ENCODE measurements around the gene RELCH.

Gene RELCH

DNA sequence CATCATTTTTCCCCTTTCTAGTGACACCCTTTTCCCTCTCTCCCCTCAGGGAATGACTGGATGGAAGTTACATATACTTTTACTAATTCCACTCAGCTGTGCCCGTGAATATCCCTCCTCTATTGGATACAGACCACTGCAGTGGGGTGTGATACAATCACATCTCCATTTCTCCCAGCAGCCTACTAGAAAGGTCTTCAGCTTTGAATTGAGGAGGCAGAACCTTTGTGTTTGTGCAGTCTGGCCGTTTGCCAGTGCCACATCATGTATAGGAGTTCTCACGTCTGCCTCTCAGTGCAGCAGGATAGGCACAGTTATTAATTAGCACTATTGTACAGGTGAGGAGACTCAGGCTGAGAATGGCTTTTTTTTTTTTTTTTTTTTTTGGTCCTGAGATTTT lies 154.4 kb downstream of the RELCH start:
- DNase-seq (ENCODE audit: low read depth): no peak

DNA sequence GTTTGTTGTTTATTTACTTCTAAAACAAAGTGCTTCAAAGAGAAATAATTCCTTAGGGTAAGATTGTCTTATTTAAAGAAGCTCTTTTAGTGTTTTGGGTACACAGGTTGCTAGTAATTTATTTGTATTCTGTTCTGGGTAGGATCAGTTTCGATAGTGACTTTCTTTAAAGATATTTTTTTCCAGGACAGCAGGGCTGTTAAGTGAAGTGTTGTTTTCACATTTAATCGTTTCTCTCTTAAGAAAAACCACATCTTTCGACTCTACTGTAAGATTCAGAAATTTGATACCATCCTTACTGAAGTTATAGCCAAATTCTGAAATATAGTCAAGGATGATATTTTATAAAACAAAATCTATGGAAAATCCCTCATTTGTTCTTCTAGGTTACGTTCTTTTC lies 155.8 kb downstream of the RELCH start:
- DNase-seq (ENCODE audit: low read depth): no peak

DNA sequence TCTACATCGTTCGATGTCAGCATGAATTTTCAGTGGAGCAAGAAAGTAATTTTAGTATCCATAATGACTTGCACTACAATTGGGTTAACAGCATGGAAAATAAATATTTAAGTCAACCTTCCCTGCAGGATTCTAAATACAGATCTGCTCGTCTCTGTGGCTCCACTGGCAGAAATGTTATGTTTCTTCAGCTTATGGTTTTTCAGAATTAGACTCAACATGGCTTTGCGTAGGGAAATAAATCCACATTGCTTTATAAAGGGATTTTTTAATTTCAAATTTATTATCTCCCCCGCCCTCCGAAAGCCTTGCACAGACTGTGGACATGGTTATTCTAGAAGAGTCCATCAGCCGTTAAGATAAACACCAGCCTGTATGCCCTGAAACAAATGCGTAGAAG lies 156.3 kb downstream of the RELCH start:
- DNase-seq (ENCODE audit: low read depth): no peak

DNA sequence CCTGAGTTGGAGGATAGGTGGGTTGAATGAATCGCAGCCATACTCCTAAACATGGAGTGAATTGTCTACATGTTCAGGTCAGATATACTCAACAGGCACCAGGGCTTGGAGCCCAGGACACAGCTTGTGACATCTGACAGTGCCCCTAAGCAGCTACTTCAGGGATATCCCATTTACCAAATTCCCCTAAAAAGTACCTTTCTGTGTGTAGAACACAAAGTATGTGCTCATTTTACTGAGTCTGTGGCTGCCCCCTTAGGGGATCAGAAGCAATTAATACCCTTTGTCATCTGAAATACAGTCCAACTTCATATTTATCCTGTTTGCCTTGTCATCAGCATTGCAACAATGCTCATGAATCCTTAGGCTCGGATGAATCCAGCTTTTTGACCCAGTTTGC lies 158.9 kb downstream of the RELCH start:
- no peak for DNase-seq (ENCODE audit: low read depth)

DNA sequence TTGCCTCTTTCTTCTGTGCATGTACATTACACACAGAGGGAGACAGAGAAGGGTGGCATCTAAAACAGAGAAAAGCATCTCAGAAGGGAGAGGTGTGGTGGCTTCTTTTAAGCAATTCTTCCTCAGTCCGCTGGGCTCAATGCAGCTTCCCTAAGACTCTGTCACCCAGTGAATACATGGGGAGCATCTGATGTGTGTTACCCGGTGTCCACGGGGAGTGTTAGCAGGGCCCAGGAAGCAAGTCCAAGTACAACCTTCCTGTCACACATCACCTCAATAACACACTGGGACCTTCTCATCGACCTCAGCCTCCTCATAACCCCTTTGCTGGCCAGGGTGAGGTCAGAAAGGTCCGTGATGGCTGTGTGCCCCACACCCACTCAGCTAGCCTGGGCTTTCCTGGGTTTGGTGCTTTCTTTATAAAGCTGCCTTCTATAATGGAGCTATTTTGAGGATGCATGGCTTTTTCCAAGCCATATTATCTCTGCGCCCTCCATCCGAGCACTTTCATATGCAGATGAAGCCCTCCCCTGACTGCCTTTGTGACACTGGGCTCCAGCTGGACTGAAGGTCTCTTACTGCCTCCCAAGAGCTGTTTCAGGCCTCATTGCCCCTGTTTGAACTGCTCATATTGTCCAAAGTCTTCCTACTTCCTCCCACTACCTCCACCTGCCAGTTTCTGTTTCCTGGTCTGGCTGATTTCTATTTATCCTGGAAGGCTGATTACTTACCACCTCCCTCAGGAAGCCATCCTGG lies 159.5 kb downstream of the RELCH start:
- no peak for DNase-seq (ENCODE audit: low read depth)

DNA sequence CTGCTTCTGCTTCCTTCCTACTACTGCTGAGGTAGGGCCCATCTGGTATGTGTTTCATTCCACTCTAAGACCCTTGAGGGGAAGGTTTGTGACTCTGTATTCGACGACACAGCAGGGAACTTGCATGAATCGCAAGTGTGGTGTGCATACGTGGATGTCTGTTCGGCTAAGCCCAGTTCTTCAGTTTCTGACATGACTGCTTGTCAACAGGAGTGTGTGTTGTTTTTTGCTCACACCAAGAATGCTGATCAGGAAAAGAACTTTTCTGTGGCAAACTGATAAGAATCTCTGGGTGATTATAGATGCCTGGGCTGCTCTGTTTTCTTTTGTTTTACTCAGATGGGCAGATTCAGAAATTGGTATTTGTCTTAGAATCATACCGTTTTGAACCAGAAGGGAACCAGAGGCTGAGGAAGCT lies 160.0 kb downstream of the RELCH start:
- no peak for DNase-seq (ENCODE audit: low read depth)

DNA sequence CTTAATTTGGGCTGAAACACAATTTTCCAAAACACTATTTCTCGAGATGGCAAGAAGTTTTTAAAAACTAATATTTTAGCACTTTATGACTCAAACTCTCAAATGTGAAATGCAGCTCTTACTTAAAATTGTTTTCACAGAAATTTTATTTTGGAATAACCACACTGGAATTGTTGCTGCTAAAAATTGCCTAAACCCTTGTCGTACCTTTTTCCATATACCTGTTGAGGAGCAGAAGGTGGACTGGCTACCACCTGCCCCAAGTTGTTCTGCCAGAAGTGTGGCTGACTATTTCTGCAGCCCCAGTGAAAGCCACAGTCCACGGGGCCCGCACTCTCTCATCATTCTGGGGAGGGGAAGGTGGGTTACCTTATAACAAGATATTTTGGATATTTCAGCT lies 161.4 kb downstream of the RELCH start:
- no peak for DNase-seq (ENCODE audit: low read depth)

DNA sequence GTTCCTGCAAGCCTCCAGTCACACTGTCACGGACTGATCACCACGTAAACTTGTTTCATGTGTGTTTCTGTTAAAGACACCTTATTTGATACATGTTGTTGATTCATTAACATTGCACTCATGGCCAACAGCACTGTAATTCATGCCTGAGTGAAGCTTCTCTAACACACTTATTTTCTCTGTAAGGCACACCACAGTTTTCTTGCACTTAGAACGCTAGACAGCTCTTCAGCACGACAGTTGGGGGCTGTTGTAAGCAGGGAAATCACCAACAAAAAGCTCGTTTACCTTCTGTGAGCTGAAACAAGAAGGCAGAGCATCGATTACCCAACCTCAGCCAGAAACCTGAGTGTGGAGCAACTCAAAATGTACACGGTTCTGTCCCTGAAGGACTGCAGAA lies 166.1 kb downstream of the RELCH start:
- no peak for DNase-seq (ENCODE audit: low read depth)

DNA sequence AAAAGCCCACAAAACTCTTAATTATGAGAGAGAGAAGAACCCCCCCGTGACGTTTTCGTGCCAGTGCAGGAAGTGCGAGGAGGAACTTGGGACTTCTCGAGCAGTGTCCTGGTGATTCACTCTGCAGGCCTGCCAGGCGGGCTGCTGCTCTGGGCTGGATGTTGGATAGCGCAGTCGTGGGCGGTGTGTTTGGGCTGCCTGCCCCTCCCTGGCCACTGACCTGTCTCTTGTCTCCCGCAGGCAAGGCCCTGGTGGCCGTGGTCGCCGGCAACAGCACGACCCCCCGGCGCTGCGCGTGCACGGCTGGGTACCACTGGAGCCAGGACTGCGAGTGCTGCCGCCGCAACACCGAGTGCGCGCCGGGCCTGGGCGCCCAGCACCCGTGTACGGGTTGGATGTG lies 167.1 kb downstream of the RELCH start:
- no peak for DNase-seq (ENCODE audit: low read depth)

DNA sequence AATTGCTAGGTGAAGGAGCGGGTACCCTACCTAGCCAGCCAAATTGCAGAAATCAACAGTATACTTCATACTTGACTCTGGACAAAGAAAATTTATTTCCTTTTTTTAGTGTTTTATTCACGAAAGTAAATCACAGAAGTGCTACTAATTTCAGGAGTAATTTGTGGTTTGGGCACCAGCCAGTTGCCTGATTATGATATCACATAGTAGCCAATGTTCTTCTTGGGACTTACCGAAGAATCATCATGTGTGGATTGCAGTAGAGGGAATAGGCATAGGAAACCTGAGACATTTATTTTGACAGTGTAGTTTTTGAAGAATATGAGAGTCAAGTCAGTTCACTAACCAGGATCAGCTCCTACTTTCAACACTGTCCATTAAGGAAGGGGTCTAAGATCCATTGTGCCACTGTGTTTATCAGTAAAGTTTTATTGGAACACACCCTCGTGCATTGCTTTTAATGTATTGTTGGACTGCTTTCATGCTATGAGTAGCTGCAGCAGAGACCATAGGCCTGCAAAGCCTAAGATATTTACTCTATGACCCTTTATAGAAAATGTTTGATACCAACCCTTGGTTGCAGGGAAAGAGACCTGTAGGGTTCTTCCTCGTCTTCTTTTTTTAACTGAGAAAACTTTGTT lies 170.1 kb downstream of the RELCH start:
- no peak for DNase-seq (ENCODE audit: low read depth)

All from activated T-helper 9 cell treated with anti-CD3 and anti-CD28 coated beads, Interleukin-2, amount 50 U/mL, for 16 hours (primary cell).